Fibroblast of skin of left biceps (primary cell): ENCODE measurements around the gene ATF7IP.
"Not testable (repeated sequence)": the region's sequence is repeated elsewhere in the genome, so short reads cannot be mapped to it uniquely, and the experiment has no call there.

ENCODE experiments used
- DNase-seq, 2 experiments: peaks; one replicate each; pipeline ENCODE4 v3.0.0-alpha.2; 2013; ENCODE audit warnings: low read depth in 2 of 2

The ATF7IP gene

GRCh38 chr12:14365294-14366208 lies at the start of gene ATF7IP:
Gene ATF7IP, plus strand, starts transcription at chr12:14365682. Its CDS starts 58,234 bp downstream, at chr12:14423916.
- DNase-seq: peak; percentile 96

GRCh38 chr12:14317362-14318146 lies 47.9 kb upstream of the ATF7IP start:
- no peak for DNase-seq

- DNase-seq: not testable (repeated sequence)
These were observed 45.6 kb upstream of the ATF7IP start for GRCh38 chr12:14319704-14320427.

- DNase-seq: no peak
These were observed 43.1 kb upstream of the ATF7IP start for GRCh38 chr12:14322403-14322802.

GRCh38 chr12:14325716-14326343 lies 39.7 kb upstream of the ATF7IP start:
- DNase-seq: no peak

- no peak for DNase-seq
These were observed 38.8 kb upstream of the ATF7IP start for GRCh38 chr12:14326699-14327098.

- peak; percentile 12 to 15 for DNase-seq
These were observed 37.8 kb upstream of the ATF7IP start for GRCh38 chr12:14327711-14328110.

- DNase-seq: no peak
These were observed 33.0 kb upstream of the ATF7IP start for GRCh38 chr12:14332482-14332881.

GRCh38 chr12:14340371-14340770 lies 25.1 kb upstream of the ATF7IP start:
- DNase-seq: no peak

GRCh38 chr12:14351524-14351923 lies 14.0 kb upstream of the ATF7IP start:
- DNase-seq: not testable (repeated sequence)

- not testable (repeated sequence) for DNase-seq
These were observed 13.4 kb upstream of the ATF7IP start for GRCh38 chr12:14352066-14352465.

GRCh38 chr12:14354665-14355064 lies 10.8 kb upstream of the ATF7IP start:
- not testable (repeated sequence) for DNase-seq

GRCh38 chr12:14356147-14356546 lies 9.3 kb upstream of the ATF7IP start:
- no peak for DNase-seq

- DNase-seq: no peak
These were observed 8.0 kb upstream of the ATF7IP start for GRCh38 chr12:14357486-14357885.

GRCh38 chr12:14362352-14362751 lies 3.1 kb upstream of the ATF7IP start:
- no peak for DNase-seq

GRCh38 chr12:14364583-14365271 lies 755 bp upstream of the ATF7IP start:
- no peak for DNase-seq

- DNase-seq: no peak
These were observed 942 bp downstream of the ATF7IP start for GRCh38 chr12:14366209-14367039.

GRCh38 chr12:14367040-14367661 lies 1.7 kb downstream of the ATF7IP start:
- DNase-seq: peak in 1 of 2 experiments; percentile 6

- DNase-seq: no peak
These were observed 3.8 kb downstream of the ATF7IP start for GRCh38 chr12:14369311-14369710.
